GM12864 (cell line): Measurements from ENCODE around the gene INO80D.
"Not testable (repeated sequence)": the region's sequence is repeated elsewhere in the genome, so short reads cannot be mapped to it uniquely, and the experiment has no call there.

Source experiments
- DNase-seq: peaks from one replicate; pipeline ENCODE4 v3.0.0-alpha.2; 2011; ENCODE audit warnings: low read depth
- H3K4me3 ChIP-seq: 2 replicates; pipeline ENCODE4 v1.5.1; 2011; ENCODE audit warnings: mild to moderate bottlenecking, low read depth, low read length, control low read depth
- CTCF ChIP-seq: IDR thresholded peaks from 2 replicates; pipeline ENCODE4 v1.5.1; 2011; ENCODE audit warnings: low read depth, mild to moderate bottlenecking, moderate library complexity, low read length, control low read depth, inconsistent platforms; ENCODE audit errors: missing control alignments

The INO80D gene

GRCh38 chr2:205994344-205994743 is 91.6 kb downstream of the INO80D start:
- no peak overlapping the region for H3K4me3 ChIP-seq
- no peak for TF ChIP-seq CTCF

GRCh38 chr2:205990104-205990503 is 95.9 kb downstream of the INO80D start:
- H3K4me3 ChIP-seq = no peak overlapping the region
- TF ChIP-seq CTCF = no peak
- DNase-seq = no peak

More at GRCh38 chr2:205994344-205994743, 91.6 kb downstream of the INO80D start:
- no peak for DNase-seq

GRCh38 chr2:205989271-205990071 is 96.5 kb downstream of the INO80D start:
- DNase-seq = no peak
- no peak overlapping the region for H3K4me3 ChIP-seq
- TF ChIP-seq CTCF = no peak

- DNase-seq = not testable (repeated sequence)
These were observed 97.3 kb downstream of the INO80D start for GRCh38 chr2:205988681-205989080.

GRCh38 chr2:205988274-205988673 is 97.7 kb downstream of the INO80D start:
- DNase-seq = no peak
- H3K4me3 ChIP-seq = no peak overlapping the region
- TF ChIP-seq CTCF = no peak

More at GRCh38 chr2:205988681-205989080, 97.3 kb downstream of the INO80D start:
- not testable (repeated sequence) for H3K4me3 ChIP-seq

- not testable (repeated sequence) for DNase-seq, H3K4me3 ChIP-seq
These were observed 99.6 kb downstream of the INO80D start for GRCh38 chr2:205986334-205986733.

GRCh38 chr2:205984381-205984780 is 101.6 kb downstream of the INO80D start:
- peak; percentile 27 for DNase-seq
- TF ChIP-seq CTCF = no peak
- no peak overlapping the region for H3K4me3 ChIP-seq

- DNase-seq = no peak
- no peak for TF ChIP-seq CTCF
- no peak overlapping the region for H3K4me3 ChIP-seq
These were observed 103.1 kb downstream of the INO80D start for GRCh38 chr2:205982776-205983327.

GRCh38 chr2:205978728-205979127 is 107.2 kb downstream of the INO80D start:
- H3K4me3 ChIP-seq, DNase-seq: not testable (repeated sequence)

GRCh38 chr2:205977699-205978098 is 108.3 kb downstream of the INO80D start:
- DNase-seq, H3K4me3 ChIP-seq: not testable (repeated sequence)

GRCh38 chr2:205976934-205977659 is 108.9 kb downstream of the INO80D start:
- H3K4me3 ChIP-seq, DNase-seq: not testable (repeated sequence)
